Endometrium (tissue), 2 donors: ENCODE data around the gene ROBO1.
"Not testable (repeated sequence)": the region's sequence is repeated elsewhere in the genome, so short reads cannot be mapped to it uniquely, and the experiment has no call there.

Experiments
- FAIRE-seq: peaks from 2 replicates; lab custom pipeline; 2012; peaks lifted over from hg19 to GRCh38; lab: Jason Lieb, UNC
- donor health status: control.
- donor health status: control.

The ROBO1 gene

DNA sequence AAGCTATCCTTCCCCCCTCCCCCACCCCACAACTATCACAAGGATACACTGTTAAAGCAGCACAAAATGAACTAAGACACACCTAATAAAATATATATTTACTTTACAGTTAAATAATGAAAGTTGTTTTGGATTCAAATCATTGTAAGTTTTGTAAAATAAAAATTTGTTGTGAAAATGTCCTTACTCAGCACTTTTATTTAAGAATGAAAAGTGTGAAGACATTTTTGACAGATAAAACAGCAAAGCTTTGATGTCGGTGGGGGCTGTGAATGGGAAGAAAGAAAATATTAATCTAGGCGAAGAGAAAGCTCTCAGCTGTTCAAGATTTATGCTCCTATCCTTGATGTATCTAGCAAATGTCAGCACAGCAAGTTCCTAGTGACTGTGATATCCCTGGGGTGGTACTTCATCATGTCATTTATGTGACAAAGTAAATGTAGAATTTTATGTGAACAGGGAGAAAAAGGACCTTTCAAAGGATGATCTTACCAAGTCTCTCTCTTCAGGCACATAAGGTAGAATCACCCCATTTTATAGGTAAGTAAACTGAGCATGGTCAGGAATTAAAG, 216.4 kb downstream of the ROBO1 start:
- FAIRE-seq = no peak

DNA sequence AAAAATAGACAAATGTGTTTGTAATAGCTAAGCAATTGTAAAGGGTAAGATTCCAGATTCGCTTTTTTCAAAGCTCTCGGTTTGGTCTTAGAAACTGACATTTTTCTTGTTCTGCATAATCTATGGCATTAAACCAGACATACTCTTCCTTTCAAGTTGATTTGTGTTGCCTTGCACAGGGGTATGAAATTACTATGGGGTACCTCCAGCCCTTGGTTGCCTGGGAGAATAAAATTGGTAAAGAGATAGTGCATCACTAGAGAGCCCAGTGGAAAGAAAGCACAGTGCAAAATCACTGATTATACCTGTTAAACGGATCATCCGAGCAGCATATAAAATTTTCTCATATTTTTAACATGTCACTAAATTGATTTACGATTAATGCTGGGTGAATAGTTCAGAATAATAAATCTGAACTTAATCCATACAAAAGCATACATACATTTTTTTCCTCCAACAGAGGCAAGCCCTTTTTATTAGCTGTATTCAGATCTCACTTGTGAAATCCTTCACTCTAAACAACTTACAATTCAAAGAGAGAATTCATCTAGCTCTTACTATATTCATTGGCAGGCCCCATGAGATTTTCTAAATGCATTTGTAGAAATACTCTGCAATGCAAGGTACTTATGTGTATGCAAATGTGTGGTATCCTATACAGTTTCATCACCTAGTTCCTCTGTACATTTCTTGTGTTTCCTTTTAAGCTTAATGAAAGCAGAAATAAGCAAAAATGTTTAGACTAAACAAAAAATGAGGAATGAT, 224.4 kb downstream of the ROBO1 start:
- FAIRE-seq = no peak

DNA sequence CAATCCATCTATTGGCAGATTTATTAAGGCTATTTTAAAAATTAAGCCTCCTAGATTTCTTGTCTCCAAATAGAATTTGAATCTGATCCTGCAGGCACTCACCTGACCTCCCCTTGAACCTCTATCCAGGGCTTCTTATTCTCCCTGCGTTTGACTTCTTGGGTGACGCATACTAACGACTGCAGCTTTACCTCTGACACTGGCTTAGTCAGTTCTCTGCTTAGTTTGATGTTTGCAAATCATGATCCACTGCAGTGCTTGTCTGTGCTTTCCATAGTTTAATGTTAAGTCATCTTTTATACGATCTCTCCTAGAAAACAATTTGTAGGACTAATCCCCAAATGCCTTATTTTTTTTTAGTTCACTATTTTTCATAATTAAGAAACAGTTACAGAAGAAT, 233.1 kb downstream of the ROBO1 start:
- no peak for FAIRE-seq

DNA sequence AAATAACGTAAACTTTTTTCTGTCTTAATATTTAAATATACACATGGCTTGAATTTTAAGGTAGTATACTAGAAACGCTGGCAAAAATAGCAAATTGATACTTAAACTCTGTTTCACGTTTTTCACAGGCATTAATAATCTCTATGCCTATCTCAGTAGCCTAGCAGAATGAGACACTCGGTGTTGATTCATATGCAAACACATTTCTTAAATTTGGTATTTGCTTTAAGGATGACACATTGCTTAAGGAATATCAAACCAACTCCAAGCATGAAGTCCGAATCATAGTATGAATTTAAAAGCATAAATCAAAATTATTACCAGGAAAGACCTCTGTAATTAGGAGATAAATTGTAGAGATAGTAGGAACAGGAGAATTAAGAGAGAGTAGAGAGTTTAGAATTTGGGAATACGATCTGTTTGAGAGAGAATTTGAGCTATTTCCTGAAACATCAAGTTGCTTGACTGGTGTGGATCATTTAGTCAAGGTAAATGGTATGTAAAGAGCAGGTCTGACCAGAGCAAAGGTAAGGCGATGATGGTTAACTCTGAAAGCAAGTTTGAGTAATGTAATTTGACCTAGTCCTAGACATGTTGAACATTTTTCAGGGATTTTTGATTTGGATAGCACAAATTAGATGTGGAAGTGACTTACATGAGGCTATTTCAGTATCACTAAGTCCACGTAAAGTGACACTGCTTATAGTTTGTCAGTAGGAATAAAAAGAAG, 236.1 kb downstream of the ROBO1 start:
- FAIRE-seq = no peak

DNA sequence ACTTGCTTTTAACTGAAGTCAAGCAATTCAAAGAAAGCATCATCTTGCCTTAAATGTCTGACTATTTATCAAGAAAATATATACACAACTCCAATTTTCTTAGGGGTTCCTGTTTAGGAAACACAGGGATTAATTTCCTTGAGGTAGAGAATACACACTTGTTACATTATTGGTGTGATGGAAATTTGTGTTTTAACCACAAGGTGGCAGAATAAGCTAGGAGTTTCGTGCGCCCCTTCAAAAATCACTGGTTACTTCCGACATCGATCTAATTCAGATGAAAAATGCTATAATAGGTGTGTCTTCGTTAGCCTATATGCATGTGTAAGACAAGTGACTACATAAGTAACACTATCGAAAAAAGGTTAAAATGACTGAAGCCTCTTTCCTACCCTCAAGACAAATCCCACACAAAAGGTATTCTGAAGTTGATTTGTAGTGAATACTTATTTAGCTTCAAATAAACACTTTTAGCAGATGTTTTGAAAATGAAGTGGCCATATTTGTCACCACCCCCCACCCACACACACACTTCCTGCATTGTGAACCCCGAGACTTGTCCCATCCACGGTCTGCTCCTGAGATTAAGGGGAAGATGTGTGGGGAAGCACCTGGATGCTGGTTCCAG, 246.5 kb downstream of the ROBO1 start:
- FAIRE-seq = peak; percentile 77

DNA sequence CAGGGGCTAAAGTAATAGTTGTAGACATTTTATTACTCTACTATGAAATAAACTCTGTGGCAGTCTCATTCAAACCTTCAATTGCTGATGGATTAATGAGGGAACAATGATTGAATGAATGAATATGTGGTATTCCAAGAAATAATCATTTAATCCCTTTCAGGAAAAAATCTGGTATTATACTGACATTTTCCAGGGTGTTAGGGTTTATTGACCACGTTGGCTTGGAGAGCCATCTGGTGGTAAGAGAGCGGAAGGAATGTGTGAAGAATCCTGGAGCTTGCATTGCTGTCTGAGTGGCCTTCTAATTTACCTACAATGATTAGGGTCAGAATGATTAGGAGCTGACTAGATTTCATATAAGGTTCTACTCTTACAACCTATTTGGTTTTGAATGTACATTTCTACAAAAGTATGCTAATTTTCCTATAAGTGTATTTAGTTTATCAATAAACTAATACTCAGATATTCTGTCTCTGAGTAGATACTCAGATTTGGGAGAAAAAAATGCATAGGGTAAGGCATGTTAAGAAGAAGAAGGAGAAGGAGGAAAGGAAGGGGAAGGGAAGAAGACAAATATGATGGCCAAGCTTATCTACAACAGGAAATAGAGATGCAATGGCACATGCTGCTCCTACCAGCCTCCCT, 249.9 kb downstream of the ROBO1 start:
- no peak for FAIRE-seq

DNA sequence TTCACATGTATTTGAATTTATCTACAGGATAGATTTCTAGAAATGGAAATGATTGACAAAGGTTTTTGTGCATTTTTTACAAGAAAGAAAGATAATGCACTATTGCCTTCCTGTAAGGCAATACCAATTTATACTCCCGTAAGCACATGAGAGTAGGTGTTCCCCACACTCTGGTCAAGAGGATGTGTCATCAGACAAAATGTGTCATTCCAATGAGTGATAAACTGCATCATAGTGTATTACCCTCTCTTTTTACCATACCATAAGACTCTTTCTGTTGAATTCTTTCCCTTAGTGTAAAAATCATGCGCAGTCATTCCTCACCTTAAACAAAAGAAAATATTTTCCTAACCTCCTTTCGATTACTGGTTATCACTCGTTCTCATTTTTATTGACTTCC, 251.0 kb downstream of the ROBO1 start:
- FAIRE-seq = no peak

DNA sequence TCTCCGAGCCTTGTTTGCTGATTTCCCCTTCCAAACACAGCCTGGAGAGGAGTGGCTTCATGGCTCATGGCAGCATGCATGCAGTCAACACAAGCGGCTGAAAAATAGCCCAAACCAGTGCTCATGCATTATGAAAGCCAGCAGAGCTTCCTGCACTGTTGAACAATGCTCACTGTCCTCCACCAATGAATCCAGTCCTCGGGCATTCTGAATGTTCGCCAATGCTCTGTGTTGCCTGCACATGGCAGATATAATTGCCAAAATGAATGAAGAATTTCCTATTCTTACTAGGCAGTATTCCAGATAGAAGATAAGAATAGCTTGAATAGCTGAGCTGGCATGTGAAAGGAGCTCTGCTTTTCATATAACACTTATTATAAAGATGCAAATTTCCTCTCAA, 252.7 kb downstream of the ROBO1 start:
- FAIRE-seq = no peak

DNA sequence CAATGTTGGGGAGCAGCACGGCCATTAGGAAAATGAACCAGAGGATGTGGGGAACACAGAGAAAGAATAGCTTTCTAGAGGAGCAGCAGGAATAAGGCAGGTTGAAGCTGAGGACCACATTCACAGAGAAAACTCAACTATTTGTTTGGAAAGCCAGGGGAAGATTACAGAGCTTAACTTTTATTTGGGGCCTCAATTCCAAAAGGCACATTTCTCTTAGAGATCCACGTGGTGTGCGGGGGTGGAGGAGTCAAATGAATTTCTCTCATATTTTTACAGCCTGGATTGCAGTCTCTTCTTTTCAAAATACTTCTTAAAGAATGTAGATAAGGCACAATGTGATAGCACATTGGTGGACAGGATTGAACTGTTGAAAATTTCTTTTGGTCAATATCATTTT, 253.7 kb downstream of the ROBO1 start:
- FAIRE-seq = no peak

DNA sequence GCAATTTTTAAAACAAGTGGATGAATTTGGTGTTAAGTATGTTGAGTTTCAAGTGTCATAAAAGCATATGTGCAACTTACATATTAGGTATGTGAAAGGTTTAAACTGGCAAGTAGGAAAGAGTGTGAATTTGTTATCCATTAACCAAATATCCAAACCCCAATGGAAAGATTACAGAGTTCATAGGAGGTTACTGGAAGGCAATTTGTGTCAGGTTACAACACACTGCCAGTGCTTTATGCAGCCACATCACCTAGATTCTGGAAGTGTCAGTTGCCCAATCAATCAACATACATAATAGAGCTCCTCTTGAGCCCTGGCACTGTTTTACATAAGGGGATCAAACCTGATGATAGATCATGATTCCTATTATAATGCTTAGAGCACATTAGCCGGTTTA, 261.0 kb downstream of the ROBO1 start:
- FAIRE-seq = no peak

DNA sequence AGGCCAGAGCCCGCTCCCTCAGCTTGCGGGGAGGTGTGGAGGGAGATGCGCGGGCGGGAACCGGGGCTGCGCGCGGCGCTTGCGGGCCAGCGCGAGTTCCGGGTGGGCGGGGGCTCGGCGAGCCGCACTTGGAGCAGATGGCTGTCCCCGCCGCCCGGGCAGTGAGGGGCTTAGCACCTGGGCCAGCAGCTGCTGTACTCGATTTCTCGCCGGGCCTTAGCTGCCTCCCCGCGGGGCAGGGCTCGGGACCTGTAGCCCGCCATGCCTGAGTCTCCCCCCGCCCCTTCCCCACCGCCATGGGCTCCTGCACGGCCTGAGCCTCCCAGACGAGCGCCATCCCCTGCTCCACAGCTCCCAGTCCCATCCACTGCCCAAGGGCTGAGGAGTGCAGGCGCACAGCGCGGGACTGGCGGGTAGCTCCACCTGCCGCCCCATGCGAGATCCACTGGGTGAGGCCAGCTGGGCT, 265.5 kb downstream of the ROBO1 start:
- FAIRE-seq = not testable (repeated sequence)

DNA sequence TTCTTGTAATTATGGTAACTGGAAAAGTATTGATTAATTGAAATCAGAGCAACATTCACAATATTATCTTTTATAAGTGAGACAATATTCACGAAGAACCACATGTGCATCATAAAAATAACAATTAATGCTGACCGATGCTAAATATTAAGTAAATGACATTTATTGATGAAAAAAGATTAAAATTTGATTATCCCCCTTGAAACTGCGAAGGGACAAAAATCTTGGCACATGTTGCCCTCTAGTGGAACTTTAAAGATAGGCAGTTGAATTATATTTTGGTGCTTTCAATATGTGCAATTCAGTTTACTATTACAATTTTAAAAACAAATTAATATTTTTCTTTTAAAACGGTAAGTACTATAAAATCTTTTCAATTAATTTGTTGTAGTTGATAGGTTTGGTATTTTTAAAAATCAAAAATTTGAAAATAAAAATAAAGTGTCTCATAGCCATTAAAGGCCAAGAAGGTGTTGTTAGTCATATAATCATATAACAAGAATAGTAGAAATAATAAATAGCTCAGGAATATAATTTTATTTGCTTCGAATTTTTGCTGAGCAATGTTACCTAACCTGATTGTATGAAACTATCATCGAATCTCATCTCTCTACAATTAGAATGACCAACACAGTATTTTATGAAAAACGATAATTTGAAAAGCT, 270.2 kb downstream of the ROBO1 start:
- FAIRE-seq = peak; percentile 97

DNA sequence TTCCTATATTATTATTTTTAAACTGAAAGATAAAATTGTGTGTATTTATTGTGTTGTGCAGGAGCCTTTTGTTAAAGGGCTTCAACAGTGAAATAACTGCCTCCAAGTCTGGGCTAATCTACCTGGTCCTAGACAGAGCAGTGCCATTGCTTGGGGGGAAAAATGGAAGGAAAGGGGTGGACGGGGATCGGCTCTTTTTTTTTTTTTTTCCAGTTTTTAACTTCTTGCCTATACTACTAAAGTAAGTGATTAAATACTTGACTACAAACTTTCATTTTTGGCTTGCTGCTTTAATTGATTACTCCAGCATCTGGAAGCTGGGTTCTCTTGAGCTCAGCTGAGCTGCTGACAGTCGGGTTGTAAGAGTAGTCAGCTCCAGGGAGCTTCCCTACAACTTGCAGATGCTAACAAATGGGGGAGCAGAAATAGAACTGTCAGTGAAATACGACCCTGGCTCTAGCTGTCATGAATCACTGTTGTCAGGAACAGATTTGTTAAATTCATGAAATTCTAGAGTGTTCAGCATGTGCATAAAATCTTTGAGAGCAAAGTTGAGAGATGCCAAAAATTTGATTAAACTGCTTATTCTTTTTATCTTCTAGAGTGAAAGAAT, 276.7 kb downstream of the ROBO1 start:
- no peak for FAIRE-seq

DNA sequence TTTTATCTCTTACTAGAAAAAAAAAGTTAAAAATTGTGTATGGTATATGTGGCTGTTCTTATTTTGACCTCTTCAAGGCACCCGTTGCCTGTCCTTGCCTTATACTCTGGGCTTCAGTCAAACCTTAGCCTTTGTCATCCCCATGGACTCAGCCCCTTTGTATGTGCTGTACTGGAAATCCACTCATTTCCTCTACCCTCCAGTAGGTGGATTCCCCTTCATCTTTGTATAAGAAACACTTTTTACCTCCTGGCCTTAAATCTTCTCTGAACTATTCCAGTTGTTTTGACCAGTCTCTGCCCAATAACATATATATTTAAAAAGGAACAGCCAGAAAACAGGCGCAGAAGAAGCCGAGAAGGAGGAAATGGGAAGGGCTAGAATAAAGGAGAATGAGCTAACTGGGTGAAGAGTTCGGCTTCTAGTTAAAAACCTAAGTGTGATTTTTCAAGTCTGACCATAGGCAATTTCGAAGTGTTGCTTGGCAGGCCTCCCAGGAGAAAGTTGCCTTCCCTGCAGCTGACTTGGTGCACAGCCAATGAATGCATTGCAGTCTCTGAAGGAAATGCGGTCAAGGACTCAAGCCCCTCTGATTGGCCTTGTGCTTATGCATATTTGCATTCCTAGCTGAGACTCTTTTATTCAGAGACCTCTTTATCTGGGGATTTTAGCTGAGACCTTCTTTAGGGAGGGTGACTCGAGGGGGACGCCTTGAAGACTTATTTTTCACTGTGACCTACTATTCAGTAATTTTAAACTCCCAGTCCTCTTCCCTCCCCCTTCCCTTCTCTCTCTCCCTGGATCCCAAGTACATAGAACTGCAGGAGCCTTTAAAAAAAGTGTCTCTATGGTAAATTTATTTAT, 277.4 kb downstream of the ROBO1 start:
- no peak for FAIRE-seq

DNA sequence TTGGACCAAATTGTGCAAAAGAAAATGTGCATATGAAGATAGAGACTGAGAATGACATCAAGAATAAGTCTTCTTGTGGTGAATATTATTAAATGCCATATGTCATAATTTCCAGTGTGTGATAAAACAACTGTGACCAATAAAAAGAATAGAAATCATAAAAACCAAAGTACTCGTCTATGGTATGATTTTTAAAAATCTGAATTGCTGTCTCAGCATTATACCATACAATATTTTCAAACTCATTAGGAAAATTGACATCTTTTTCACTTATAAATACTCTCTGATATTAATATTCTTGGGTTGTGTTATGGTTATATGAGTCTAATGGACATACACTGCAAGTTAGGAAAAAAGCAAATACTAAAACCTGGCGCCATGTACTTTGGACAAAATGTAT, 279.4 kb downstream of the ROBO1 start:
- FAIRE-seq = no peak

DNA sequence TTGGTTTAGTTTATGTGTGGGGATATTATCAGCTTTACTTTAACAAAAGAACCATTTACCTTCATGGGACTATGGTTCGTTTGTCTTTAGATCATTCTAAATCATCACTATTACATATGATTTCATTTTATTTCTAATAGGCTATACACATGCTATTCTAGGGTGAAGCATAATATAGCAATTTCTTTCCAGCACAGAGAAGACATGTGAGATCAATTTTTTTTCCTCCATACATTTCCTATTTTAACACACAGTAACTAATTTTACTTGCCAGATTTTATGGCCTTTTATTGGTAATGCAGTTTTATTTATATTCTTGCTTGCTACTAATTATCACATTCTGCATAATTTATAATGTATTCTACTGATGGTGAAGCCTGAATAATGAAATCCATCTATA, 287.1 kb downstream of the ROBO1 start:
- FAIRE-seq = no peak

DNA sequence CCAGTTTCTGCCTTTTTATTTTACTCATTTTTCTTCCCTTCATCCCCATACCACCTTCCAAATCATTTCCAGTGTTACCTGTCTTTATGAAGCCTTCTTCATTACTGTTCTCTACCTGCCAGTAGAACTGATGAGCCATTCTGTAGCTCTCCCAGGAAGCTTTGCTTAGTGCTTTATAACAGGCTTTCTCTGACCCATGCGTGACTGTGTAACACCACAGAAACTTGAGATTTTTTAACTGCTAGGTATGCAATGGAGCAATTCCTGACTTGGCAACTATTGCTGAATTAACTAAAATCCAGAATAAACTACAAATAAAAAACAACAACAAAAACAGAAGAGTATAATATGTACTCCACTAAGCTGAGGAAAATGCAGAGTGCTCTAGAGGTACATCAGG, 289.2 kb downstream of the ROBO1 start:
- FAIRE-seq = no peak

DNA sequence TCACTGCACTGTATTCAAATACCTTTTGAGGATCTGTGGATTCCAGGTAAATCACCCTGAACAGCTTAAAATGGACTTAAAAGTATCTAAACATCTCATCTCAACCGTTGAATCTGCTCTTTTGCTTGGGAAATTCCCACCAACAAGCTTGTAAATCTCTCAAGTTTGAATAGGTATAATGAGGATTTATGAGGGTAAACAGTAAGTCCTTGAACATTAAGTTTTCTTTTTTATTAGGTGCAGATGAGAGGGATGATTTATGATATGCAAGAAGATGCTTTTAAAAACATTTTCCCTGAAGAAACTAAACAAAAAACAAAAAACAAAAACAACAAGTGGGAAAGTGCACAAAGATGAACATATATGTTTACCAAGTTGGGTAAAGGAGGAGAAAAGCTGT, 290.6 kb downstream of the ROBO1 start:
- FAIRE-seq = peak; percentile 29

DNA sequence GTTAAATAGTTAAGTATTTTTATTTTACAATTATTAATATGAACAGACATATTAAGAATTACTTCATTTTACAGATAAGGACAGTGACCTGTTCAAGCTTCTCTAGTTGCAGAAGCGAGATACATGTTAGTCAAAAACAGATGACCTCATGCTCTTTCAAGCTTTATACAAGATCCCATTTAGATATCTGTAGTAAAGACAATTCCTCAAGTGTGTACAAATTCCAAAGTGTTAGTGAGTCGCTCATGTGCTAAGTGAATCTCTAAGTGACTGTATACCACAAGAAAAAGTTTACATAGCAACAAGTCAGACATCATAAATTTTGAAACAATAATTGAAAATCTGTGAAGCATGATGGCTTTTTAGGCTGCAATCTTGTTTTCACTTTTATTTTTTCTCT, 293.8 kb downstream of the ROBO1 start:
- FAIRE-seq = no peak

DNA sequence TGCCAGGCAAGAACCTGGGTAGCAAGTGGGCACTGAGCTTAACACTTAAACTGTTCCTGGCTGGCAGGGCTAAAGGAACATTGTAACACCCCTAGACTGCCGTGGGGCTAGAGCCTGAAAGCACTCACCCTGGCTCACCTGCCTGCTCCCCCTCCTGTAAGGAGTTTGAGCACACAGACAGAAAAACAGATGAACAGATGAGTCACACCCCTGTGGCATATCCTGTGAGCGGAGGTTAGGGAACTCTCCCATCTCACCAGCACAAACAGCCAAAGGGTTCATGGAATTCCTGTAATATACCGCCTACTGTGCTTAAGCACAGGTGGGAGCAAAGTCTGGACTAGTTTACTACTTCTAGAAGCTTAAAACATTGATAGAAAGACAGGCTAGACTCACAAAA, 300.1 kb downstream of the ROBO1 start:
- no peak for FAIRE-seq
